Endothelial cell of umbilical vein (primary cell): ENCODE results near the gene HYI.

Experiments used
- FOS ChIP-seq: IDR thresholded peaks from 2 replicates; pipeline ENCODE4 v1.6.1; 2011; ENCODE audit warnings: mild to moderate bottlenecking, low read length, moderate library complexity, borderline replicate concordance; ENCODE audit not compliant: insufficient read depth
- JUN ChIP-seq: IDR thresholded peaks from 2 replicates; pipeline ENCODE4 v1.6.1; 2011; ENCODE audit warnings: borderline replicate concordance, low read depth; ENCODE audit not compliant: insufficient read length, insufficient read depth
- MAX ChIP-seq: IDR thresholded peaks from 2 replicates; pipeline ENCODE4 v1.6.1; 2011; ENCODE audit not compliant: insufficient read depth, insufficient read length
- POLR2A ChIP-seq: IDR thresholded peaks from 2 replicates; pipeline ENCODE4 v1.6.1; 2012; ENCODE audit warnings: low read depth, mild to moderate bottlenecking, control low read depth, low read length
- POLR2AphosphoS5 ChIP-seq: IDR thresholded peaks from 2 replicates; pipeline ENCODE4 v1.6.1; 2012; ENCODE audit warnings: low read depth, mild to moderate bottlenecking, control low read depth, low read length, moderate library complexity; ENCODE audit not compliant: insufficient read depth
- TF ChIP-seq, protein P1 (sequence below), 2 donors: IDR thresholded peaks; 1 replicate in 1 of 2; 2 replicates in 1 of 2; pipeline ENCODE4 v1.5.1; 2011; ENCODE audit warnings: low read length in 2 of 2, mild to moderate bottlenecking in 2 of 2, moderate library complexity in 2 of 2, control low read depth in 1 of 2, inconsistent platforms in 1 of 2, low read depth in 1 of 2; ENCODE audit not compliant: insufficient read depth in 1 of 2; ENCODE audit errors: extremely low read depth in 1 of 2

DNA sequence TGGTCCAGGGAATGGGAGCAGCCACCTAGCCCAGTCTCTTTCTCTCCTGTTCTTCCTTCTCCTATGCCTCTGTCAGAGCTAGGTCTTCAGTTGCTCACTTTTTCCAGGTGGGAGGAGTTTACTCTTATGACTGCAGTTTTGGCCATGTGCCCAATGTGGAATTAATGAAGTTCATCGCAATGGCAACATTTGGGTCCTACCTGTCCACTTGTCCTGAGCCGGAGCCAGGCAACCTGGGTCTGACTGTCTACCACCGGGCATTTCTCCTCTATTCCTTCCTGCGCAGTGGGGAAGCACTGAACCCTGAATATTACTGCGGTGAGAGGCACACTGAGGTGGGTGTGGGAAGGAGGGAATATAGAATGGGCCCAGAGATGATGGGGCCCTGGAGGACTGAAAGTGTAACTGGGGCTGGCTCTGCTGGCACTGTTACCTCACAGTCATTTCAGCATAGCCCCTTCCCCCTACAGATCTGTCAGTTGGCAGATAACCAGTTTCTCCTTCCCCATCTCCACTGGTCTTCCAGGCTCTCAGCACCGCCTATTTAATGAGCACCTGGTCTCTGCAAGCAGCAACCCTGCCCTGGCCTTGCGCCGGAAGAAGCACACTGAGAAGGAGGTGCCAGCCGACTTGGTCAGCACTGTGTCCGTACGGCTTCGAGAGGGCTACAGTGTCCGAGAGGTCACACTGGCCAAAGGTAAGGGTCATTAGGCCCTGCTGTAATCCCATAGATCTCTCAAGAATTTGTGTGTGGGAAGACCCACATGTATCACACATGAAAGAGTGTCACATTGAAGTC is 33.9 kb downstream of the HYI start:
- TF ChIP-seq, protein P1, sequence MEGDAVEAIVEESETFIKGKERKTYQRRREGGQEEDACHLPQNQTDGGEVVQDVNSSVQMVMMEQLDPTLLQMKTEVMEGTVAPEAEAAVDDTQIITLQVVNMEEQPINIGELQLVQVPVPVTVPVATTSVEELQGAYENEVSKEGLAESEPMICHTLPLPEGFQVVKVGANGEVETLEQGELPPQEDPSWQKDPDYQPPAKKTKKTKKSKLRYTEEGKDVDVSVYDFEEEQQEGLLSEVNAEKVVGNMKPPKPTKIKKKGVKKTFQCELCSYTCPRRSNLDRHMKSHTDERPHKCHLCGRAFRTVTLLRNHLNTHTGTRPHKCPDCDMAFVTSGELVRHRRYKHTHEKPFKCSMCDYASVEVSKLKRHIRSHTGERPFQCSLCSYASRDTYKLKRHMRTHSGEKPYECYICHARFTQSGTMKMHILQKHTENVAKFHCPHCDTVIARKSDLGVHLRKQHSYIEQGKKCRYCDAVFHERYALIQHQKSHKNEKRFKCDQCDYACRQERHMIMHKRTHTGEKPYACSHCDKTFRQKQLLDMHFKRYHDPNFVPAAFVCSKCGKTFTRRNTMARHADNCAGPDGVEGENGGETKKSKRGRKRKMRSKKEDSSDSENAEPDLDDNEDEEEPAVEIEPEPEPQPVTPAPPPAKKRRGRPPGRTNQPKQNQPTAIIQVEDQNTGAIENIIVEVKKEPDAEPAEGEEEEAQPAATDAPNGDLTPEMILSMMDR (IDR thresholded peaks at IDR 0.05; ENCODE audit: extremely low read depth in 1 of 2, insufficient read depth in 1 of 2, low read depth in 1 of 2, low read length in 2 of 2) = no peak
- TF ChIP-seq POLR2A (no peak), POLR2AphosphoS5 (no peak), MAX (no peak), FOS (no peak), JUN (no peak)
